ENCODE data around the gene CDK14. TPM values are rescaled to one million over a fixed set of nuclear protein-coding genes. Genes with fewer than 3 reads are reported as not detected.

CDK14 gene
- total RNA-seq, 1 donor from 2014 or later = 52.3 TPM

- Histone ChIP-seq H3K4me2 (peak overlapping the region; percentile 35), H3K36me3 (no peaks in the 10 kb centered on the region), H3K9me3 (ENCODE audit: low read depth) (no peaks in the 10 kb centered on the region), H3K4me1 (peaks cover 72% of the 10 kb centered on the region), H3K9ac (no peak overlapping the region), H2AFZ (replicated peaks) (no peak overlapping the region), H3K79me2 (ENCODE audit: low read depth) (no peaks in the 10 kb centered on the region), H3K27me3 (no peaks in the 10 kb centered on the region), H3F3A (ENCODE audit: low read depth) (peaks cover 27% of the 10 kb centered on the region), H4K20me1 (ENCODE audit: low read depth) (no peaks in the 10 kb centered on the region), H3K27ac (no peak overlapping the region), H3K4me3 (no peak overlapping the region)
- no peak for TF ChIP-seq EZH2phosphoT487 (IDR thresholded peaks at IDR 0.05)
- no peak for TF ChIP-seq EZH2 (IDR thresholded peaks at IDR 0.05)
- TF ChIP-seq CTCF (IDR thresholded peaks at IDR 0.05) = no peak
- peak overlapping the region; percentile 83 for H3K27ac Mint-ChIP-seq
- H3K9me3 Mint-ChIP-seq = peaks cover 4% of the 10 kb centered on the region
- peaks cover 67% of the 10 kb centered on the region for H3K4me1 Mint-ChIP-seq
- H3K4me3 Mint-ChIP-seq = no peak overlapping the region
- peak; percentile 21 for DNase-seq (ENCODE audit: low spot score)
- H3K36me3 Mint-ChIP-seq = peaks cover 17% of the 10 kb centered on the region
- peaks cover 12% of the 10 kb centered on the region for H3K27me3 Mint-ChIP-seq (ENCODE audit: insufficient read depth, low read depth)
These were observed 539.7 kb downstream of the CDK14 start for GRCh38 chr7:91135703-91136430.

- H3F3A ChIP-seq (ENCODE audit: low read depth) = peaks cover 32% of the 10 kb centered on the region
- Mint-ChIP-seq H3K27me3 (ENCODE audit: insufficient read depth, low read depth) (peaks cover 12% of the 10 kb centered on the region), H3K4me1 (peaks cover 73% of the 10 kb centered on the region), H3K36me3 (peaks cover 11% of the 10 kb centered on the region), H3K27ac (peak overlapping the region; percentile 70), H3K4me3 (peak overlapping the region; percentile 38), H3K9me3 (peaks cover 5% of the 10 kb centered on the region)
- H3K4me1 ChIP-seq = peaks cover 80% of the 10 kb centered on the region
- H3K4me2 ChIP-seq = peak overlapping the region; percentile 23
- H3K36me3 ChIP-seq = no peaks in the 10 kb centered on the region
- H2AFZ ChIP-seq (replicated peaks) = no peak overlapping the region
- H3K27me3 ChIP-seq = no peaks in the 10 kb centered on the region
- DNase-seq (ENCODE audit: low spot score) = peak; percentile 3
- H4K20me1 ChIP-seq (ENCODE audit: low read depth) = no peaks in the 10 kb centered on the region
- no peak for TF ChIP-seq EZH2phosphoT487 (IDR thresholded peaks at IDR 0.05)
- no peak for TF ChIP-seq EZH2 (IDR thresholded peaks at IDR 0.05)
- TF ChIP-seq CTCF (IDR thresholded peaks at IDR 0.05) = no peak
- H3K79me2 ChIP-seq (ENCODE audit: low read depth) = no peaks in the 10 kb centered on the region
- H3K9me3 ChIP-seq (ENCODE audit: low read depth) = no peaks in the 10 kb centered on the region
- H3K27ac ChIP-seq = no peak overlapping the region
- no peak overlapping the region for H3K4me3 ChIP-seq
- H3K9ac ChIP-seq = no peak overlapping the region
These were observed 541.1 kb downstream of the CDK14 start for GRCh38 chr7:91137153-91137787.

GRCh38 chr7:91137788-91138368 lies 541.8 kb downstream of the CDK14 start:
- Mint-ChIP-seq H3K9me3 (peaks cover 5% of the 10 kb centered on the region), H3K27me3 (ENCODE audit: insufficient read depth, low read depth) (peaks cover 12% of the 10 kb centered on the region), H3K27ac (peak overlapping the region; percentile 15), H3K36me3 (peaks cover 11% of the 10 kb centered on the region), H3K4me1 (peaks cover 73% of the 10 kb centered on the region), H3K4me3 (peak overlapping the region; percentile 18)
- no peak overlapping the region for H3K27ac ChIP-seq
- H3F3A ChIP-seq (ENCODE audit: low read depth) = peaks cover 32% of the 10 kb centered on the region
- no peaks in the 10 kb centered on the region for H4K20me1 ChIP-seq (ENCODE audit: low read depth)
- H3K4me1 ChIP-seq = peaks cover 80% of the 10 kb centered on the region
- H3K9me3 ChIP-seq (ENCODE audit: low read depth) = no peaks in the 10 kb centered on the region
- H3K4me3 ChIP-seq = no peak overlapping the region
- no peaks in the 10 kb centered on the region for H3K79me2 ChIP-seq (ENCODE audit: low read depth)
- TF ChIP-seq CTCF (IDR thresholded peaks at IDR 0.05) (no peak), EZH2 (IDR thresholded peaks at IDR 0.05) (no peak), EZH2phosphoT487 (IDR thresholded peaks at IDR 0.05) (no peak)
- no peak overlapping the region for H2AFZ ChIP-seq (replicated peaks)
- no peaks in the 10 kb centered on the region for H3K36me3 ChIP-seq
- DNase-seq (ENCODE audit: low spot score) = no peak
- H3K9ac ChIP-seq = no peak overlapping the region
- H3K4me2 ChIP-seq = peak overlapping the region; percentile 23
- H3K27me3 ChIP-seq = no peaks in the 10 kb centered on the region
